Mesodermal cell (in vitro differentiated cells): Measurements from ENCODE around the gene SAMD4A.

Experiments used
- H3K27ac ChIP-seq: 2 replicates; pipeline ENCODE4 v1.7.0; 2013; ENCODE audit warnings: mild to moderate bottlenecking, low read depth, low read length, moderate library complexity; ENCODE audit not compliant: severe bottlenecking
- H3K36me3 ChIP-seq: 2 replicates; pipeline ENCODE4 v1.7.1; 2013; ENCODE audit warnings: mild to moderate bottlenecking, low read length, moderate library complexity; ENCODE audit not compliant: control insufficient read depth, insufficient read depth
- H3K4me1 ChIP-seq: one replicate; pipeline ENCODE4 v1.7.1; 2013; ENCODE audit warnings: mild to moderate bottlenecking, low read length; ENCODE audit not compliant: insufficient read depth, control insufficient read depth, poor library complexity, severe bottlenecking
- H3K4me3 ChIP-seq: 2 replicates; pipeline ENCODE4 v1.7.0; 2013; ENCODE audit warnings: low read length, control low read depth, mild to moderate bottlenecking; ENCODE audit not compliant: insufficient read depth, poor library complexity, severe bottlenecking; ENCODE audit errors: extremely low read depth
- H3K9me3 ChIP-seq: 2 replicates; pipeline ENCODE4 v1.7.1; 2013; ENCODE audit warnings: mild to moderate bottlenecking, low read length, moderate library complexity; ENCODE audit not compliant: control insufficient read depth
- WGBS, 2 experiments: methylation state at CpG; one replicate each; pipeline ENCODE4 v1.1.5; 2013; ENCODE audit warnings: missing lambda C conversion rate in 2 of 2; ENCODE audit not compliant: insufficient coverage in 2 of 2; 5-methylcytosine and 5-hydroxymethylcytosine counted together

SAMD4A gene

GRCh38 chr14:54829486-54830224 lies 262.7 kb downstream of the SAMD4A start:
- 80 to 90% methylated on average over 1 to 3 of the region's 8 CpGs for WGBS, 2 experiments
- Histone ChIP-seq H3K27ac (no peak overlapping the region), H3K9me3 (peaks cover 12% of the 10 kb centered on the region), H3K4me1 (no peaks in the 10 kb centered on the region), H3K4me3 (no peak overlapping the region), H3K36me3 (no peaks in the 10 kb centered on the region)

DNA sequence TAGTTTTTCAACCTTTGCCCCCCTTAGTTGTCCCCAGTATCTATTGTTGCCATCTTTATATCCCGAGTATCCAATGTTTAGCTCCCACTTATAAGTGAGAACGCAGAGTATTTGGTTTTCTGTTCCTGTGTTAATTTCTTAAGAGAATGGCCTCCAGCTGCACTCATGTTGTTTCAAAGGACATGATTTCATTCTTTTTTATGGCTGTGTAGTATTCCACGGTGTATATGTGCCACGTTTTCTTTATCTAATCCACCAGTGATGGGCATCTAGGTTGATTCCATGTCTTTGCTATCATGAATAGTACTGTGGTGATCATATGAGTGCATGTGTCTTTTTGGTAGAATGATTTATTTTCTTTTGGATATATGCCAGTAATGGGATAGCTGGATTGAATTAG lies 263.7 kb downstream of the SAMD4A start:
- 96 to 100% methylated on average over 2 to 4 of the region's 4 CpGs for WGBS, 2 experiments

GRCh38 chr14:54834081-54834480 lies 267.2 kb downstream of the SAMD4A start:
- Histone ChIP-seq H3K36me3 (no peaks in the 10 kb centered on the region), H3K9me3 (no peaks in the 10 kb centered on the region), H3K4me1 (no peaks in the 10 kb centered on the region), H3K4me3 (no peak overlapping the region), H3K27ac (no peak overlapping the region)

More for the DNA sequence above, 263.7 kb downstream of the SAMD4A start:
- Histone ChIP-seq H3K27ac (no peak overlapping the region), H3K4me1 (no peaks in the 10 kb centered on the region), H3K36me3 (no peaks in the 10 kb centered on the region), H3K9me3 (peaks cover 7% of the 10 kb centered on the region), H3K4me3 (no peak overlapping the region)

- no peak overlapping the region for H3K27ac ChIP-seq
- no peaks in the 10 kb centered on the region for H3K9me3 ChIP-seq
- no peaks in the 10 kb centered on the region for H3K36me3 ChIP-seq
- no peaks in the 10 kb centered on the region for H3K4me1 ChIP-seq
- WGBS, 2 experiments = 85 to 100% methylated on average over 3 of the region's 6 CpGs
- H3K4me3 ChIP-seq = no peak overlapping the region
These were observed 267.8 kb downstream of the SAMD4A start for GRCh38 chr14:54834727-54835126.

- no peaks in the 10 kb centered on the region for H3K9me3 ChIP-seq
- 67 to 100% methylated on average over 1 to 2 of the region's 2 CpGs for WGBS, 2 experiments
- no peaks in the 10 kb centered on the region for H3K4me1 ChIP-seq
- H3K27ac ChIP-seq = no peak overlapping the region
- H3K4me3 ChIP-seq = no peak overlapping the region
- H3K36me3 ChIP-seq = no peaks in the 10 kb centered on the region
These were observed 269.3 kb downstream of the SAMD4A start for GRCh38 chr14:54836231-54836630.

DNA sequence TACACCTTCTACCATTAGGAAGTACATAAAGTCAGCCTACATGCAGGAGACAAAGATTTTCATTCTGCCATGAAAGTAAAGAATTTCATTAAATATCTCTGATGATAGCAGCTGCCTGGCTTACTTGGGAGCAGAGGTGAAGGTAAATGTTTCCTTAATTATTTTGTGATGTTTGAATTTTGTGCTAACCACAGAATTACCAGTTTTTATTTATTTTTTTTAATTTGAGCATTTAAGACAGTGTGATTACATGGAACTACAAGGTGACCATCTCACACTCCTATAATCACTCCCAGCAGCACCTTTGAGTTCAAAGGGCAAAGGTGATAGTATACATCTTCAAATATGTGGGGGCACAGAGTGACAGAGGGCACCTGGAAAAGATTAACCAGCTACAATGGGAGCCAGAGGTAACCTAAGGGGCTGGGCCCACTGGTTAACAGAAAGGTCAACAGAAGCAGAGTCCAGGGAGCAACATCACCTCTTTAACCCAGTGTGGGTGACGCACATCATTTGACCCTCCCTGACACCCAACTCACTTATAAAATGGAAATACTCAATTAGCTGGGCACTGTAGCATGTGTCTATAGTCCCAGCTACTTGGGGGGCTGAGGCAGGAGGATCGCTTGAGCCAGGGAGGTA lies 270.7 kb downstream of the SAMD4A start:
- Histone ChIP-seq H3K4me3 (no peak overlapping the region), H3K4me1 (no peaks in the 10 kb centered on the region), H3K9me3 (no peaks in the 10 kb centered on the region), H3K27ac (no peak overlapping the region), H3K36me3 (no peaks in the 10 kb centered on the region)
- 100% methylated on average over 1 of the region's 2 CpGs for WGBS, 2 experiments

DNA sequence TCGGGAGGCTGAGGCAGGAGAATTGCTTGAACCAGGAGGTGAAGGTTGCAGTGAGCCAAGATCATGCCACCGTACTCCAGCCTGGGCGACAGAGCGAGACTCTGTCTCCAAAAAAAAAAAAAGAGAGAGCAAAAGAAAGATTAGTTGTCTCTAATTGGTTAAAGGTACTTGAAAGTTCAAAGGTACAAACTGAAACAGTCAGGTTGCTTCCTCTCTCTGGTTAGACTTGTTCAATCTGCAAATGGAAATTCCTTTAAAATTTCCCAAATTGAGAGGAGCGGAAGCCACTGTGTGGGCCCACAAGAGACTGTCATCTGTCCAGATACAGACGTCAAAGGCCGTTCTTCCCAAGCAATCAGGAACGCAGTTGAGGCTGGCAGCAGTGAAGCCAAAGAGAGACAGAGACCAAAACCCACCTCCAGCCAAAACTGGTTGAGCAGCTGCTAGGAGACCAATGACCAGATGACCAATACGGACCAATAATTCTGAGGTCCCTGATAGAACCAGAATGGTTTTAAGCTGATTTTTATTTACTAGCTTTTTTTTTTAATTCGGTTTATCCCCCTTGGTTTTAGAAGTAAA lies 272.1 kb downstream of the SAMD4A start:
- H3K4me1 ChIP-seq = no peaks in the 10 kb centered on the region
- no peaks in the 10 kb centered on the region for H3K36me3 ChIP-seq
- H3K27ac ChIP-seq = no peak overlapping the region
- H3K4me3 ChIP-seq = no peak overlapping the region
- H3K9me3 ChIP-seq = no peaks in the 10 kb centered on the region
- 93 to 95% methylated on average over 7 to 8 of the region's 10 CpGs for WGBS, 2 experiments

- H3K27ac ChIP-seq = no peak overlapping the region
- WGBS, 2 experiments = 92% methylated on average over 2 of the region's 3 CpGs; no CpG with 5 or more reads in 1 of the 2 experiments
These were observed 272.8 kb downstream of the SAMD4A start for GRCh38 chr14:54839701-54840119.

DNA sequence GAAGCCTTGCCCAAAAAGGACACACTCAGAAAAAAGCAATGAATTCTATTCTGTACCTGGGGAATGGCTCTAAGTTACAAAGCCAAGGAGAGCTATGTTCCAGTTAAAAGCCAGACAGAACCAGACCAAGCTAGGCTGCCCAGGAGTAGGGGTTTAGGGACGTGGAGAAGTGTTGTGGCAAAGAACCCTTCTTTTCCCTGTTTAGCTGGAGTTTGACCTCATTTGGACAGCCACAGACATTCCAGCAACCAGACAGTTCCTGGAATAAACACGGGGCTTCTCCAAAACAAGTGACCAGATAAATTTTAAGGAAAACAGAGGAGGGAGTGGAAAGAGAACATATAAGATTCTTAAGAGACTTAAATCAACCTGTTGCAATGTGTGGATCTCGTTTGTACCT lies 273.4 kb downstream of the SAMD4A start:
- no peaks in the 10 kb centered on the region for H3K9me3 ChIP-seq
- H3K4me1 ChIP-seq = no peaks in the 10 kb centered on the region
- 60% methylated on average over 1 of the region's 3 CpGs; no CpG with 5 or more reads in 1 of the 2 experiments for WGBS, 2 experiments
- H3K36me3 ChIP-seq = no peaks in the 10 kb centered on the region
- H3K27ac ChIP-seq = no peak overlapping the region
- no peak overlapping the region for H3K4me3 ChIP-seq

More at GRCh38 chr14:54839701-54840119, 272.8 kb downstream of the SAMD4A start:
- Histone ChIP-seq H3K4me3 (no peak overlapping the region), H3K9me3 (no peaks in the 10 kb centered on the region), H3K4me1 (no peaks in the 10 kb centered on the region), H3K36me3 (no peaks in the 10 kb centered on the region)

GRCh38 chr14:54840798-54841197 lies 273.9 kb downstream of the SAMD4A start:
- 100% methylated on average over 1 of the region's 1 CpG for WGBS, 2 experiments
- H3K4me3 ChIP-seq = no peak overlapping the region
- H3K9me3 ChIP-seq = no peaks in the 10 kb centered on the region
- H3K4me1 ChIP-seq = no peaks in the 10 kb centered on the region
- no peak overlapping the region for H3K27ac ChIP-seq
- no peaks in the 10 kb centered on the region for H3K36me3 ChIP-seq
